Keratinocyte (primary cell): ENCODE results near the gene FAM163A. TPM values are rescaled to one million over a fixed set of nuclear protein-coding genes. Genes with fewer than 3 reads are reported as not detected.

Experiments used
- DNase-seq: peaks from one replicate; pipeline ENCODE4 v3.0.0-alpha.2; 2011; ENCODE audit warnings: low read depth, missing footprints, low spot score
- FAIRE-seq: peaks from 2 replicates; lab custom pipeline; 2011; peaks lifted over from hg19 to GRCh38; lab: Jason Lieb, UNC
- H2AFZ ChIP-seq: 2 replicates; pipeline ENCODE4 v1.6.0; 2012; ENCODE audit warnings: low read length, control low read depth, inconsistent platforms; ENCODE audit not compliant: control insufficient read depth
- H3K27ac ChIP-seq: 2 replicates; pipeline ENCODE4 v1.5.1; 2011; ENCODE audit warnings: low read length; ENCODE audit not compliant: control insufficient read depth, insufficient read depth
- H3K27me3 ChIP-seq: 3 replicates; pipeline ENCODE4 v1.6.0; 2011; ENCODE audit warnings: low read length; ENCODE audit not compliant: control insufficient read depth, insufficient read depth; ENCODE audit errors: extremely low read depth
- H3K36me3 ChIP-seq, 2 experiments: 2 replicates in 1 of 2; 3 replicates in 1 of 2; pipeline ENCODE4 v1.5.1; 2011; ENCODE audit warnings: low read length in 2 of 2, mild to moderate bottlenecking in 1 of 2; ENCODE audit not compliant: control insufficient read depth in 2 of 2, insufficient read depth in 2 of 2; ENCODE audit errors: extremely low read depth in 1 of 2
- H3K4me1 ChIP-seq: 3 replicates; pipeline ENCODE4 v1.5.1; 2011; ENCODE audit warnings: low read length; ENCODE audit not compliant: control insufficient read depth, insufficient read depth; ENCODE audit errors: extremely low read depth
- H3K4me2 ChIP-seq: 3 replicates; pipeline ENCODE4 v1.6.0; 2011; ENCODE audit warnings: low read depth, low read length; ENCODE audit not compliant: control insufficient read depth, insufficient read depth; ENCODE audit errors: extremely low read depth
- H3K4me3 ChIP-seq, 3 experiments: fragments of 200-600 bp in 1 of 3; sonication (generic) in 1 of 3; 2 replicates in 2 of 3; 3 replicates in 1 of 3; pipeline ENCODE4 v1.5.1; 2011 to 2016; ENCODE audit warnings: low read length in 3 of 3, mild to moderate bottlenecking in 3 of 3, control low read depth in 2 of 3, inconsistent platforms in 1 of 3, low read depth in 1 of 3, mixed read lengths in 1 of 3, mixed run types in 1 of 3, moderate library complexity in 1 of 3; ENCODE audit not compliant: control insufficient read depth in 2 of 3, insufficient read depth in 2 of 3; ENCODE audit errors: extremely low read depth in 1 of 3
- H3K79me2 ChIP-seq: 2 replicates; pipeline ENCODE4 v1.6.0; 2012; ENCODE audit warnings: low read length; ENCODE audit not compliant: control insufficient read depth, insufficient read depth
- H3K9ac ChIP-seq: 3 replicates; pipeline ENCODE4 v1.6.0; 2011; ENCODE audit warnings: low read length; ENCODE audit not compliant: control insufficient read depth, insufficient read depth; ENCODE audit errors: extremely low read depth
- H3K9me1 ChIP-seq: 3 replicates; pipeline ENCODE4 v1.6.0; 2011; ENCODE audit warnings: low read length; ENCODE audit not compliant: control insufficient read depth, insufficient read depth; ENCODE audit errors: extremely low read depth
- H3K9me3 ChIP-seq: 2 replicates; pipeline ENCODE4 v1.5.1; 2012; ENCODE audit warnings: low read depth, low read length; ENCODE audit not compliant: control insufficient read depth
- H4K20me1 ChIP-seq: 3 replicates; pipeline ENCODE4 v1.6.0; 2011; ENCODE audit warnings: low read length; ENCODE audit not compliant: control insufficient read depth, insufficient read depth; ENCODE audit errors: extremely low read depth
- CTCF ChIP-seq, 3 experiments: IDR thresholded peaks in 1 of 3; conservative IDR thresholded peaks in 1 of 3; optimal IDR thresholded peaks in 1 of 3; 2 replicates in 2 of 3; 3 replicates in 1 of 3; pipeline versions ENCODE3 to v1.5.1; 2011; ENCODE audit warnings: low read length in 3 of 3, mild to moderate bottlenecking in 3 of 3, moderate library complexity in 2 of 3, control low read depth in 1 of 3, inconsistent platforms in 1 of 3; ENCODE audit not compliant: insufficient read depth in 2 of 3; ENCODE audit errors: extremely low read depth in 1 of 3
- EZH2 ChIP-seq: IDR thresholded peaks from one replicate; pipeline ENCODE4 v1.6.1; 2012; ENCODE audit warnings: inconsistent platforms, mild to moderate bottlenecking, low read length, moderate library complexity
- dilution Hi-C: fragments of 300-500 bp; cut with MboI; formaldehyde crosslinking; loops from one replicate; pipeline ENCODE4 v1.7.0; 2020; ENCODE audit warnings: low sequenced_read_pairs; ENCODE audit not compliant: extremely low pct_ligation_motif_present
- polyA plus RNA-seq, 5 experiments: library from polyadenylated mRNA; depleted of rRNA in 3 of 5; stranded (reverse) in 3 of 5; stranded (forward) in 1 of 5; unstranded in 1 of 5; fragments of >200 nt; gene quantifications; 1 replicate in 1 of 5; 2 replicates in 3 of 5; 3 replicates in 1 of 5; pipeline versions ENCODE4 v1.2.1 to v1.2.3, GENCODE V29; 2011 to 2012; ENCODE audit warnings: missing spikeins in 2 of 5, low read depth in 1 of 5, low replicate concordance in 1 of 5

Gene FAM163A
- polyA plus RNA-seq, 1 donor (not counting 4 experiments of a cell fraction or from before 2014, with no cell fraction given), result not detected

- FAIRE-seq (no peak), DNase-seq (no peak)
- no peaks in the 10 kb centered on the region for H3K9me1 ChIP-seq
- H3K36me3 ChIP-seq, result no peaks in the 10 kb centered on the region
- no peaks in the 10 kb centered on the region for H3K79me2 ChIP-seq
- H2AFZ ChIP-seq, result no peak overlapping the region
- no peaks in the 10 kb centered on the region for H4K20me1 ChIP-seq
- H3K9me3 ChIP-seq, result no peaks in the 10 kb centered on the region
- H3K4me2 ChIP-seq, result no peak overlapping the region
- H3K9ac ChIP-seq, result no peak overlapping the region
- no peaks in the 10 kb centered on the region for H3K27me3 ChIP-seq
- dilution Hi-C loops, result no loop called here
- no peak for TF ChIP-seq CTCF (optimal IDR thresholded peaks at IDR 0.05 in 1 of 3, IDR thresholded peaks at IDR 0.05 in 1 of 3, conservative IDR thresholded peaks at IDR 0.05 in 1 of 3; ENCODE audit: extremely low read depth in 1 of 3, insufficient read depth in 2 of 3, low read length in 3 of 3)
- TF ChIP-seq EZH2, result no peak
- H3K27ac ChIP-seq, result no peak overlapping the region
- H3K4me1 ChIP-seq, result no peaks in the 10 kb centered on the region
- no peak overlapping the region for H3K4me3 ChIP-seq
These were observed 51.6 kb downstream of the FAM163A start for GRCh38 chr1:179794669-179795068.

GRCh38 chr1:179798213-179798863 lies 55.2 kb downstream of the FAM163A start:
- no peak overlapping the region for H3K9ac ChIP-seq
- H4K20me1 ChIP-seq, result no peaks in the 10 kb centered on the region
- H3K27ac ChIP-seq, result no peak overlapping the region
- no peaks in the 10 kb centered on the region for H3K36me3 ChIP-seq
- no peak overlapping the region for H3K4me2 ChIP-seq
- no peaks in the 10 kb centered on the region for H3K9me3 ChIP-seq
- H3K9me1 ChIP-seq, result no peaks in the 10 kb centered on the region
- dilution Hi-C loops, result no loop called here
- H3K4me1 ChIP-seq, result no peaks in the 10 kb centered on the region
- DNase-seq, result no peak
- H3K4me3 ChIP-seq, result no peak overlapping the region
- H3K27me3 ChIP-seq, result peaks cover 9% of the 10 kb centered on the region
- H3K79me2 ChIP-seq, result no peaks in the 10 kb centered on the region
- TF ChIP-seq EZH2, result no peak
- no peak for TF ChIP-seq CTCF (optimal IDR thresholded peaks at IDR 0.05 in 1 of 3, IDR thresholded peaks at IDR 0.05 in 1 of 3, conservative IDR thresholded peaks at IDR 0.05 in 1 of 3; ENCODE audit: extremely low read depth in 1 of 3, insufficient read depth in 2 of 3, low read length in 3 of 3)
- FAIRE-seq, result no peak
- no peak overlapping the region for H2AFZ ChIP-seq
